Right lobe of liver (tissue), 6 donors: ENCODE measurements around the gene ITSN1. TPM values are rescaled to one million over a fixed set of nuclear protein-coding genes. Genes with fewer than 3 reads are reported as not detected.
"Not testable (repeated sequence)": the region's sequence is repeated elsewhere in the genome, so short reads cannot be mapped to it uniquely, and the experiment has no call there.

ENCODE experiments used
- ATAC-seq, 4 donors: fragments of 200-7000 bp; cut with Tn5 transposase; one replicate each; pipeline ENCODE4 v1.9.1; 2020; ENCODE audit warnings: mild to moderate bottlenecking in 4 of 4, moderate library complexity in 4 of 4
- DNase-seq, 3 donors: peaks; one replicate each; pipeline ENCODE4 v3.0.0-alpha.2; 2020
- H3K27ac ChIP-seq, 3 donors: fragments of 200-600 bp; one replicate each; pipeline ENCODE4 v1.8.0; 2022
- H3K27me3 ChIP-seq, 2 donors: fragments of 200-600 bp; one replicate each; pipeline ENCODE4 v1.8.0; 2022
- H3K36me3 ChIP-seq, 4 donors: fragments of 200-600 bp; sonication (generic) in 1 of 4; one replicate each; pipeline versions ENCODE4 v1.5.1 to v1.8.0; 2017 to 2022; ENCODE audit warnings: control low read depth in 1 of 4
- H3K4me1 ChIP-seq, 4 donors: fragments of 200-600 bp; sonication (generic) in 1 of 4; one replicate each; pipeline versions ENCODE4 v1.5.1 to v1.8.0; 2017 to 2022; ENCODE audit warnings: control low read depth in 1 of 4
- H3K4me3 ChIP-seq, 3 donors: fragments of 200-600 bp; one replicate each; pipeline ENCODE4 v1.8.0; 2022
- H3K9me3 ChIP-seq, 4 donors: fragments of 200-600 bp; sonication (generic) in 1 of 4; one replicate each; pipeline versions ENCODE4 v1.5.1 to v1.8.0; 2017 to 2022; ENCODE audit warnings: control low read depth in 1 of 4
- POLR2A ChIP-seq: fragments of 450-650 bp; IDR thresholded peaks from one replicate; pipeline ENCODE4 v1.6.1; 2017; ENCODE audit warnings: antibody characterized with exemption, mild to moderate bottlenecking
- WGBS: methylation state at CpG from one replicate; pipeline ENCODE4 v1.1.6; 2018; ENCODE audit warnings: low coverage, low lambda C conversion rate; ENCODE audit not compliant: insufficient coverage; ENCODE audit errors: missing lambda C conversion rate; 5-methylcytosine and 5-hydroxymethylcytosine counted together
- intact Hi-C, 2 donors: fragments of 100-400 bp; cut with DNase I; formaldehyde crosslinking; loops; one replicate each; pipeline versions ENCODE4 v1.11.2 to v1.14.1; 2022
- total RNA-seq, 6 experiments: library from RNA; depleted of rRNA in 2 of 6; stranded (reverse); fragments of >200 nt in 2 of 6; fragmentation: NEBNext Ultra II Directional in 3 of 6; extraction: Animal tissue kit (Norgen Biotek cat#: 25700) in 3 of 6; gene quantifications; one replicate each; pipeline versions ENCODE4 v1.1.0 to v1.2.4, GENCODE V29; 2016 to 2023
- TF ChIP-seq, protein P1 (sequence below), 4 donors: fragments of 200-600 bp in 3 of 4; fragments of 450-650 bp in 1 of 4; IDR thresholded peaks; one replicate each; pipeline versions ENCODE4 v1.5.1 to v1.8.0; 2016 to 2022; ENCODE audit warnings: antibody characterized with exemption in 4 of 4, mild to moderate bottlenecking in 2 of 4
- donor health status: DM: no; HTN: yes; CAD: no.
- donor health status: DM: no; HTN: no; CAD: no.
- donor health status: DM: no; HTN: no; CAD: no.
- donor health status: DM: no; HTN: yes; CAD: no.
- donor health status: DM: no; HTN: yes; CAD: no.

The ITSN1 gene
- total RNA-seq, 6 experiments from 2014 or later = 27.8 to 63.1 (median 33.8) TPM

- ATAC-seq = peak; percentile 68 to 79 (median 74)
Observed at GRCh38 chr21:33783187-33783979, 141.1 kb downstream of the ITSN1 start.

GRCh38 chr21:33787431-33787830 is 145.1 kb downstream of the ITSN1 start:
- no peaks in the 10 kb centered on the region for H3K27me3 ChIP-seq
- H3K4me1 ChIP-seq = peaks cover 0 to 13% (median 0%) of the 10 kb centered on the region in 4 donors
- no peak overlapping the region for H3K4me3 ChIP-seq
- H3K9me3 ChIP-seq = no peaks in the 10 kb centered on the region
- no peak for TF ChIP-seq POLR2A
- TF ChIP-seq, protein P1, sequence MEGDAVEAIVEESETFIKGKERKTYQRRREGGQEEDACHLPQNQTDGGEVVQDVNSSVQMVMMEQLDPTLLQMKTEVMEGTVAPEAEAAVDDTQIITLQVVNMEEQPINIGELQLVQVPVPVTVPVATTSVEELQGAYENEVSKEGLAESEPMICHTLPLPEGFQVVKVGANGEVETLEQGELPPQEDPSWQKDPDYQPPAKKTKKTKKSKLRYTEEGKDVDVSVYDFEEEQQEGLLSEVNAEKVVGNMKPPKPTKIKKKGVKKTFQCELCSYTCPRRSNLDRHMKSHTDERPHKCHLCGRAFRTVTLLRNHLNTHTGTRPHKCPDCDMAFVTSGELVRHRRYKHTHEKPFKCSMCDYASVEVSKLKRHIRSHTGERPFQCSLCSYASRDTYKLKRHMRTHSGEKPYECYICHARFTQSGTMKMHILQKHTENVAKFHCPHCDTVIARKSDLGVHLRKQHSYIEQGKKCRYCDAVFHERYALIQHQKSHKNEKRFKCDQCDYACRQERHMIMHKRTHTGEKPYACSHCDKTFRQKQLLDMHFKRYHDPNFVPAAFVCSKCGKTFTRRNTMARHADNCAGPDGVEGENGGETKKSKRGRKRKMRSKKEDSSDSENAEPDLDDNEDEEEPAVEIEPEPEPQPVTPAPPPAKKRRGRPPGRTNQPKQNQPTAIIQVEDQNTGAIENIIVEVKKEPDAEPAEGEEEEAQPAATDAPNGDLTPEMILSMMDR (IDR thresholded peaks at IDR 0.05) = no peak
- H3K36me3 ChIP-seq = no peaks in the 10 kb centered on the region
- no peak overlapping the region for H3K27ac ChIP-seq
- intact Hi-C loops = no loop called here
- no peak for DNase-seq
- no peak for ATAC-seq
- WGBS = 60% methylated on average over 2 of the region's 2 CpGs

More at GRCh38 chr21:33783187-33783979, 141.1 kb downstream of the ITSN1 start:
- no peak for TF ChIP-seq POLR2A
- TF ChIP-seq, protein P1 (IDR thresholded peaks at IDR 0.05) = no peak
- Histone ChIP-seq H3K27me3 (no peaks in the 10 kb centered on the region), H3K9me3 (no peaks in the 10 kb centered on the region), H3K4me1 (peaks cover 0 to 18% (median 9%) of the 10 kb centered on the region in 4 donors), H3K4me3 (no peak overlapping the region), H3K27ac (peak overlapping the region in 2 of 3 donors; percentile 50 to 54), H3K36me3 (peaks cover 0 to 2% (median 0%) of the 10 kb centered on the region in 4 donors)
- 55% methylated on average over 2 of the region's 2 CpGs for WGBS
- DNase-seq = no peak
- intact Hi-C loops = no loop called here

- H3K9me3 ChIP-seq, H3K36me3 ChIP-seq, H3K27me3 ChIP-seq, H3K4me1 ChIP-seq, intact Hi-C loops, H3K27ac ChIP-seq, DNase-seq, ATAC-seq, H3K4me3 ChIP-seq: not testable (repeated sequence)
- 92% methylated on average over 5 of the region's 5 CpGs for WGBS
Observed at GRCh38 chr21:33788438-33788837, 146.1 kb downstream of the ITSN1 start.

DNA sequence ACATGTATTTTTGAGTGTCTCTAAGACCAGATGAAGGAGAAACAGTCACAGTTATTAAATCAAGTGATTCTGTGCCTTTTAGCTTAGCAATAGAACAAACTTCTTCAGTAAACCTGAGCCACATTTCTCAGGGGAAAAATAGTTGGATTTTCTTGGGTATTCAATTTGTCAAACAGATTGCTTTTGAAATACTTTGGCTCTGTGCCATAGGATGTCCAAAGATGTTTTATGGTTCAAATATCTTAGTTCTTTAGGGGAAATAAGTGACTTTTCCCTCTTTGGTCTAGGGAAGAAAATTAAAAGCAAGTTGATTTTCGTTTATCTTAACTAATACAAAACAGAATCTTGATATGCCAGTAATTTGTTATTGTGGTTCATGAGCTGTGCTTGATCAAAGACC is 147.4 kb downstream of the ITSN1 start:
- Histone ChIP-seq H3K4me3 (no peak overlapping the region), H3K4me1 (no peaks in the 10 kb centered on the region), H3K27me3 (no peaks in the 10 kb centered on the region), H3K27ac (no peak overlapping the region), H3K9me3 (no peaks in the 10 kb centered on the region), H3K36me3 (peaks cover 0 to 7% (median 0%) of the 10 kb centered on the region in 4 donors)
- DNase-seq = no peak
- TF ChIP-seq POLR2A = no peak
- TF ChIP-seq, protein P1 (IDR thresholded peaks at IDR 0.05) = no peak
- no peak for ATAC-seq
- intact Hi-C loops = no loop called here
- WGBS = 50% methylated on average over 1 of the region's 1 CpG

GRCh38 chr21:33791073-33791472 is 148.8 kb downstream of the ITSN1 start:
- peaks cover 0 to 10% (median 0%) of the 10 kb centered on the region in 4 donors for H3K36me3 ChIP-seq
- no peak overlapping the region for H3K27ac ChIP-seq
- H3K4me1 ChIP-seq = no peaks in the 10 kb centered on the region
- no peaks in the 10 kb centered on the region for H3K27me3 ChIP-seq
- 94% methylated on average over 3 of the region's 3 CpGs for WGBS
- no peak for DNase-seq
- intact Hi-C loops = no loop called here
- TF ChIP-seq, protein P1 (IDR thresholded peaks at IDR 0.05) = no peak
- no peak for TF ChIP-seq POLR2A
- ATAC-seq = no peak
- no peak overlapping the region for H3K4me3 ChIP-seq
- H3K9me3 ChIP-seq = no peaks in the 10 kb centered on the region
